Caco-2 (cell line): Measurements from ENCODE around the gene RAPGEF1. TPM values are rescaled to one million over a fixed set of nuclear protein-coding genes. Genes with fewer than 3 reads are reported as not detected.

Source experiments
- BruUV-seq: library from RNA; stranded (reverse); fragments of 400-500 nt; replicated peaks from 2 replicates; lab custom pipeline; 2021; lab: Mats Ljungman, UMichigan
- CTCF ChIA-PET: fragments of 300-600 bp; sonication (Branson Sonifier 250); formaldehyde crosslinking; loops from one replicate; lab custom pipeline; 2022; ENCODE audit warnings: antibody characterized with exemption; lab: Charles Lee
- POLR2A ChIA-PET: fragments of 300-600 bp; sonication (Branson Sonifier 250); formaldehyde crosslinking; loops from one replicate; lab custom pipeline; 2022; ENCODE audit warnings: antibody characterized with exemption; lab: Charles Lee
- DNase-seq, 2 experiments: peaks; one replicate each; pipeline versions ENCODE4 v3.0.0 to v3.0.0-alpha.2; 2020 to 2022
- H3K27me3 ChIP-seq: replicated peaks from 2 replicates; pipeline ENCODE4 v1.6.0; 2011; ENCODE audit warnings: low read length; ENCODE audit not compliant: control insufficient read depth, insufficient read depth
- H3K36me3 ChIP-seq: 2 replicates; pipeline ENCODE4 v1.5.1; 2011; ENCODE audit warnings: low read length; ENCODE audit not compliant: control insufficient read depth, insufficient read depth
- H3K4me1 ChIP-seq: fragments of 250-450 bp; sonication (Bioruptor Pico); 2 replicates; pipeline ENCODE4 v1.5.1; 2020; ENCODE audit warnings: mild to moderate bottlenecking
- H3K4me3 ChIP-seq: 2 replicates; pipeline ENCODE4 v1.5.1; 2011; ENCODE audit warnings: low read depth, mild to moderate bottlenecking, control low read depth, low read length
- H3K9me3 ChIP-seq: fragments of 250-450 bp; sonication (Bioruptor Pico); 2 replicates; pipeline ENCODE4 v1.5.1; 2020; ENCODE audit warnings: mild to moderate bottlenecking, moderate library complexity
- H3K27ac Mint-ChIP-seq: one replicate; pipeline ENCODE4 v1.8.0; 2022; ENCODE audit warnings: mixed read lengths; ENCODE audit not compliant: unreplicated experiment
- H3K27me3 Mint-ChIP-seq: one replicate; pipeline ENCODE4 v1.8.0; 2022; ENCODE audit warnings: mixed read lengths; ENCODE audit not compliant: insufficient read depth, unreplicated experiment
- H3K36me3 Mint-ChIP-seq: one replicate; pipeline ENCODE4 v1.8.0; 2022; ENCODE audit warnings: mild to moderate bottlenecking, mixed read lengths; ENCODE audit not compliant: insufficient read depth, unreplicated experiment
- H3K4me1 Mint-ChIP-seq: one replicate; pipeline ENCODE4 v1.8.0; 2022; ENCODE audit warnings: low read depth, mixed read lengths; ENCODE audit not compliant: unreplicated experiment
- H3K4me3 Mint-ChIP-seq: one replicate; pipeline ENCODE4 v1.8.0; 2022; ENCODE audit warnings: mild to moderate bottlenecking, moderate library complexity, mixed read lengths; ENCODE audit not compliant: unreplicated experiment
- H3K9me3 Mint-ChIP-seq: one replicate; pipeline ENCODE4 v1.8.0; 2022; ENCODE audit warnings: mixed read lengths; ENCODE audit not compliant: unreplicated experiment
- intact Hi-C: fragments of 100-400 bp; cut with micrococcal nuclease; formaldehyde crosslinking; loops from one replicate; pipeline ENCODE4 v1.10.0; 2022; ENCODE audit not compliant: unreplicated experiment
- total RNA-seq: library from RNA; stranded (reverse); gene quantifications from 2 replicates; pipeline ENCODE4 v1.2.3, GENCODE V29; 2022
- TF ChIP-seq, protein P1 (sequence below), 2 experiments: fragments of 200-600 bp in 1 of 2; IDR thresholded peaks; 1 replicate in 1 of 2; 2 replicates in 1 of 2; pipeline versions ENCODE4 v1.5.1 to v1.8.0; 2011 to 2022; ENCODE audit warnings: antibody characterized with exemption in 1 of 2, control low read depth in 1 of 2, inconsistent platforms in 1 of 2, low read depth in 1 of 2, low read length in 1 of 2, mild to moderate bottlenecking in 1 of 2, moderate library complexity in 1 of 2; ENCODE audit not compliant: insufficient read depth in 1 of 2, severe bottlenecking in 1 of 2, unreplicated experiment in 1 of 2

RAPGEF1 gene
- total RNA-seq, 1 experiment from 2014 or later: 75.4 TPM

DNA sequence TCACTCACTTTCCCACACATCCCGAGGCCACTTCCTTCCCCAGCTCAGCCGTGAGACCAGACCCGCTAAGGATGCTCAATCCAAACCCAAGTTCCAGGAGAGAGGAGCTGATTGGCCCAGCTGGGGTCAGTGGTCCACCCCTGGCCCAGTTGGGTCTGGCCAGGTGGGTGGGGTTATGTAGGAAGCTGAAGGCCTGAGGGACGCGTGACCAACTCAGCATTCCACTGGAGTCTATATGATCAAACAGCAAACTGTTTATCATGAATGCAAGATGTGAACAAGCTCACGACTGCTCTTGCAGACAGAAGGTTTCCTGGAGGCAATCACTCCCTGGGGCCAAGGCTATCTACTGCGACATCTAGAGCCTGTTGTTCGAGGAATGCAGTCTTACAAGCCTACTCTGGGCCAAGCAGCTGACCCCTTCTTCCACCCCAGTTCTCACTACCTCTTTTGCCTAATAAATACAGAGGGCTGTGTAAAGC is 4.9 kb upstream of the RAPGEF1 start:
- TF ChIP-seq, protein P1, sequence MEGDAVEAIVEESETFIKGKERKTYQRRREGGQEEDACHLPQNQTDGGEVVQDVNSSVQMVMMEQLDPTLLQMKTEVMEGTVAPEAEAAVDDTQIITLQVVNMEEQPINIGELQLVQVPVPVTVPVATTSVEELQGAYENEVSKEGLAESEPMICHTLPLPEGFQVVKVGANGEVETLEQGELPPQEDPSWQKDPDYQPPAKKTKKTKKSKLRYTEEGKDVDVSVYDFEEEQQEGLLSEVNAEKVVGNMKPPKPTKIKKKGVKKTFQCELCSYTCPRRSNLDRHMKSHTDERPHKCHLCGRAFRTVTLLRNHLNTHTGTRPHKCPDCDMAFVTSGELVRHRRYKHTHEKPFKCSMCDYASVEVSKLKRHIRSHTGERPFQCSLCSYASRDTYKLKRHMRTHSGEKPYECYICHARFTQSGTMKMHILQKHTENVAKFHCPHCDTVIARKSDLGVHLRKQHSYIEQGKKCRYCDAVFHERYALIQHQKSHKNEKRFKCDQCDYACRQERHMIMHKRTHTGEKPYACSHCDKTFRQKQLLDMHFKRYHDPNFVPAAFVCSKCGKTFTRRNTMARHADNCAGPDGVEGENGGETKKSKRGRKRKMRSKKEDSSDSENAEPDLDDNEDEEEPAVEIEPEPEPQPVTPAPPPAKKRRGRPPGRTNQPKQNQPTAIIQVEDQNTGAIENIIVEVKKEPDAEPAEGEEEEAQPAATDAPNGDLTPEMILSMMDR (IDR thresholded peaks at IDR 0.05; ENCODE audit: insufficient read depth in 1 of 2, low read depth in 1 of 2, low read length in 1 of 2, severe bottlenecking in 1 of 2, unreplicated experiment in 1 of 2): no peak
- Mint-ChIP-seq H3K9me3 (no peaks in the 10 kb centered on the region), H3K27me3 (no peaks in the 10 kb centered on the region), H3K4me1 (no peaks in the 10 kb centered on the region), H3K4me3 (no peak overlapping the region), H3K36me3 (no peaks in the 10 kb centered on the region), H3K27ac (peak overlapping the region; percentile 16)
- no peaks in the 10 kb centered on the region; the same call in 1 of the 2 replicates for H3K36me3 ChIP-seq
- no peaks in the 10 kb centered on the region; the same call in 1 of the 2 replicates for H3K9me3 ChIP-seq
- H3K4me3 ChIP-seq: no peak overlapping the region
- no peaks in the 10 kb centered on the region for H3K27me3 ChIP-seq
- DNase-seq: peak; percentile 42 to 82
- H3K4me1 ChIP-seq: peaks cover 10% of the 10 kb centered on the region; the same call in 1 of the 2 replicates
- CTCF ChIA-PET: interaction anchor here (0.5 to 1.0 kb wide), 5 partner anchors 11 to 491 kb away, joined by 3 to 5 read pairs (median 3); no protein-coding TSS in a partner anchor
- POLR2A ChIA-PET: no interaction called here
- BruUV-seq: no TSS peak
- intact Hi-C loops: loop anchor here (5.0 to 10.0 kb wide), 2 partner anchors 242 to 390 kb away; partner anchors contain the start of gene POMT1

DNA sequence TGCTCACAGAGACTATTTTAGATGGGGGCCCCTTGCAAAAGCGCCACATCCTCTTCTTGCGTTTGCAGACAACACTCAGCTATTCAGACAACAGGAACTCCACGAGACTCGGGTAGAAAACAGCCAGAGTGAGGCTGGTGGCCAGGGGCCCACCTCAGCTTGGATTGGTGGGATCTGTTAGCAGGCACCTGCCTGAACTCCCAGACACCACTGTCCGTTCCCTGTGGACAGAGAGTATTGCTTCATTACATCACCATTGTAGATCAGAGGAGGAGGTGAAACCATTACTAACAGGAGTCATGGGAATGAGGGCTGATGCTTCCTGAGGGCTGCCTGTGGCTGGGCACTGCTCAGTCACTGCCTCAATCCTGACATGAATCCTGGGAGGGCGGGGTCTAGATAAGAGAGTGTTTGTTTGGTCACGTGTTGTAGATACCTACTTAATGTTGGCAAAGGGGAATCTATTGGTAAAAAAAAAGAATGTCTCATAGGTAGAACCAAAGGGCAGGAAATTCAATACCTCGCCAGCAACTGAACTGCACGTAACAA is 4.4 kb upstream of the RAPGEF1 start:
- no peaks in the 10 kb centered on the region for H3K4me1 Mint-ChIP-seq
- Histone ChIP-seq H3K4me3 (no peak overlapping the region), H3K27me3 (no peaks in the 10 kb centered on the region), H3K4me1 (peaks cover 10% of the 10 kb centered on the region; the same call in 1 of the 2 replicates), H3K36me3 (no peaks in the 10 kb centered on the region; the same call in 1 of the 2 replicates), H3K9me3 (no peaks in the 10 kb centered on the region; the same call in 1 of the 2 replicates)
- H3K9me3 Mint-ChIP-seq: no peaks in the 10 kb centered on the region
- no peaks in the 10 kb centered on the region for H3K36me3 Mint-ChIP-seq
- TF ChIP-seq, protein P1 (IDR thresholded peaks at IDR 0.05; ENCODE audit: insufficient read depth in 1 of 2, low read depth in 1 of 2, low read length in 1 of 2, severe bottlenecking in 1 of 2, unreplicated experiment in 1 of 2): no peak
- CTCF ChIA-PET: interaction anchor here (1.0 to 1.2 kb wide), 3 partner anchors 11 to 153 kb away, joined by 3 to 5 read pairs (median 4); no protein-coding TSS in a partner anchor
- BruUV-seq: no TSS peak
- DNase-seq: peak; percentile 24 to 72
- intact Hi-C loops: loop anchor here (10.0 kb wide), 1 partner anchor 389 kb away; no protein-coding TSS in a partner anchor
- no peaks in the 10 kb centered on the region for H3K27me3 Mint-ChIP-seq
- no peak overlapping the region for H3K4me3 Mint-ChIP-seq
- peak overlapping the region; percentile 16 for H3K27ac Mint-ChIP-seq
- POLR2A ChIA-PET: no interaction called here

DNA sequence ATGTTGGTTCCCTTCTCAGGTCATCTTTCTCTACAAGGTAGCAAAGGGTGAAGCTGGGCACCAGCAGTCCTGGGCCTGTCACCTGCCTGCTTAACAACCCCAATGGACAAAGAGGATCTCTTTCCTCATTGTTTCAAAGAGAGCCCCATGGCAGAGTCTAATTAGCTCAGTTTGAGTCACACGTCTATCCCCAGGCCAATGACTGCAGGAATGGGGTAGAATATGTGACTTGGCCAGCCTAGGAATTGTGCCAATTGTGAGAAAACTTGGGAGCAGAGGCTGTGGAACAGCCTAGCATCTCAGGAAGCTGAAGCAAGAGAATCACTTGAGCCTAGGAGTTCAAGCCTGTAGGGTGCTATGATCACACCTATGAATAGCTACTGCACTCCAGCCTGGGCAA is 3.6 kb upstream of the RAPGEF1 start:
- peaks cover 3% of the 10 kb centered on the region for H3K36me3 Mint-ChIP-seq
- TF ChIP-seq, protein P1 (IDR thresholded peaks at IDR 0.05; ENCODE audit: insufficient read depth in 1 of 2, low read depth in 1 of 2, low read length in 1 of 2, severe bottlenecking in 1 of 2, unreplicated experiment in 1 of 2): no peak
- ChIA-PET CTCF (interaction anchor here (1.2 kb wide), 1 partner anchor 152 kb away, joined by 4 read pairs; no protein-coding TSS in a partner anchor), POLR2A (no interaction called here)
- H3K27me3 Mint-ChIP-seq: no peaks in the 10 kb centered on the region
- H3K4me1 Mint-ChIP-seq: no peaks in the 10 kb centered on the region
- Histone ChIP-seq H3K9me3 (no peaks in the 10 kb centered on the region; the same call in 1 of the 2 replicates), H3K4me3 (no peak overlapping the region), H3K4me1 (peaks cover 12% of the 10 kb centered on the region; the same call in 1 of the 2 replicates), H3K27me3 (no peaks in the 10 kb centered on the region), H3K36me3 (no peaks in the 10 kb centered on the region; the same call in 1 of the 2 replicates)
- DNase-seq: no peak
- intact Hi-C loops: loop anchor here (10.0 kb wide), 1 partner anchor 389 kb away; no protein-coding TSS in a partner anchor
- H3K4me3 Mint-ChIP-seq: no peak overlapping the region
- BruUV-seq: no TSS peak
- H3K9me3 Mint-ChIP-seq: no peaks in the 10 kb centered on the region
- peak overlapping the region; percentile 61 for H3K27ac Mint-ChIP-seq
